Effector memory CD4-positive, alpha-beta T cell (primary cell): Measurements from ENCODE around the gene SGMS1.
"Not testable (repeated sequence)": the region's sequence is repeated elsewhere in the genome, so short reads cannot be mapped to it uniquely, and the experiment has no call there.

Source experiments
- DNase-seq, 3 donors: peaks; one replicate each; pipeline ENCODE4 v3.0.0-alpha.2; 2020
- H3K27ac ChIP-seq: 2 replicates; pipeline ENCODE4 v1.7.0; 2013; ENCODE audit warnings: mild to moderate bottlenecking, low read length, moderate library complexity; ENCODE audit not compliant: insufficient read depth, poor library complexity, severe bottlenecking
- H3K27me3 ChIP-seq: replicated peaks from 2 replicates; pipeline ENCODE4 v1.7.0; 2013; ENCODE audit warnings: mild to moderate bottlenecking, low read length; ENCODE audit not compliant: insufficient read depth, control insufficient read depth, poor library complexity, severe bottlenecking
- H3K36me3 ChIP-seq: 2 replicates; pipeline ENCODE4 v1.7.0; 2013; ENCODE audit warnings: mild to moderate bottlenecking, low read length, moderate library complexity; ENCODE audit not compliant: control insufficient read depth, insufficient read depth
- H3K4me1 ChIP-seq: 2 replicates; pipeline ENCODE4 v1.7.0; 2013; ENCODE audit warnings: low read length, mild to moderate bottlenecking; ENCODE audit not compliant: control insufficient read depth, insufficient read depth, poor library complexity, severe bottlenecking
- H3K4me3 ChIP-seq: 2 replicates; pipeline ENCODE4 v1.7.0; 2013; ENCODE audit warnings: low read length, low read depth, mild to moderate bottlenecking; ENCODE audit not compliant: insufficient read depth, poor library complexity, severe bottlenecking
- H3K9me3 ChIP-seq: 2 replicates; pipeline ENCODE4 v1.7.0; 2013; ENCODE audit warnings: mild to moderate bottlenecking, low read length, moderate library complexity; ENCODE audit not compliant: control insufficient read depth

The SGMS1 gene

GRCh38 chr10:50375745-50376144 lies 248.0 kb downstream of the SGMS1 start:
- Histone ChIP-seq H3K27ac (no peak overlapping the region), H3K4me1 (peaks cover 3% of the 10 kb centered on the region), H3K27me3 (no peaks in the 10 kb centered on the region), H3K4me3 (no peak overlapping the region), H3K36me3 (no peaks in the 10 kb centered on the region), H3K9me3 (no peaks in the 10 kb centered on the region)
- no peak for DNase-seq

- Histone ChIP-seq H3K9me3 (no peaks in the 10 kb centered on the region), H3K4me1 (peaks cover 3% of the 10 kb centered on the region), H3K27me3 (no peaks in the 10 kb centered on the region), H3K36me3 (no peaks in the 10 kb centered on the region), H3K27ac (no peak overlapping the region), H3K4me3 (no peak overlapping the region)
- no peak for DNase-seq
These were observed 248.7 kb downstream of the SGMS1 start for GRCh38 chr10:50375051-50375452.

GRCh38 chr10:50373821-50374501 lies 249.8 kb downstream of the SGMS1 start:
- Histone ChIP-seq H3K27ac (no peak overlapping the region), H3K36me3 (no peaks in the 10 kb centered on the region), H3K4me3 (no peak overlapping the region), H3K4me1 (peaks cover 3% of the 10 kb centered on the region), H3K27me3 (no peaks in the 10 kb centered on the region), H3K9me3 (no peaks in the 10 kb centered on the region)
- DNase-seq = no peak

- Histone ChIP-seq H3K4me1 (no peaks in the 10 kb centered on the region), H3K9me3 (no peaks in the 10 kb centered on the region), H3K4me3 (no peak overlapping the region), H3K36me3 (no peaks in the 10 kb centered on the region), H3K27me3 (no peaks in the 10 kb centered on the region), H3K27ac (no peak overlapping the region)
- no peak for DNase-seq
These were observed 253.8 kb downstream of the SGMS1 start for GRCh38 chr10:50369931-50370330.

GRCh38 chr10:50367732-50368131 lies 256.0 kb downstream of the SGMS1 start:
- H3K9me3 ChIP-seq = no peaks in the 10 kb centered on the region
- no peaks in the 10 kb centered on the region for H3K36me3 ChIP-seq
- no peaks in the 10 kb centered on the region for H3K27me3 ChIP-seq
- H3K27ac ChIP-seq = no peak overlapping the region
- no peak for DNase-seq
- no peak overlapping the region for H3K4me3 ChIP-seq
- H3K4me1 ChIP-seq = no peaks in the 10 kb centered on the region

GRCh38 chr10:50366421-50366820 lies 257.3 kb downstream of the SGMS1 start:
- H3K27me3 ChIP-seq, DNase-seq, H3K4me3 ChIP-seq, H3K4me1 ChIP-seq, H3K27ac ChIP-seq, H3K36me3 ChIP-seq, H3K9me3 ChIP-seq: not testable (repeated sequence)

- not testable (repeated sequence) for H3K36me3 ChIP-seq, H3K27ac ChIP-seq, H3K27me3 ChIP-seq, DNase-seq, H3K9me3 ChIP-seq, H3K4me1 ChIP-seq, H3K4me3 ChIP-seq
These were observed 259.0 kb downstream of the SGMS1 start for GRCh38 chr10:50364730-50365129.

- no peaks in the 10 kb centered on the region for H3K36me3 ChIP-seq
- no peaks in the 10 kb centered on the region for H3K27me3 ChIP-seq
- DNase-seq = no peak
- H3K9me3 ChIP-seq = no peaks in the 10 kb centered on the region
- peaks cover 2% of the 10 kb centered on the region for H3K4me1 ChIP-seq
- H3K27ac ChIP-seq = no peak overlapping the region
- no peak overlapping the region for H3K4me3 ChIP-seq
These were observed 261.1 kb downstream of the SGMS1 start for GRCh38 chr10:50362547-50363125.

- Histone ChIP-seq H3K4me1 (peaks cover 2% of the 10 kb centered on the region), H3K27ac (no peak overlapping the region), H3K4me3 (no peak overlapping the region), H3K9me3 (no peaks in the 10 kb centered on the region), H3K27me3 (no peaks in the 10 kb centered on the region), H3K36me3 (no peaks in the 10 kb centered on the region)
- DNase-seq = no peak
These were observed 261.8 kb downstream of the SGMS1 start for GRCh38 chr10:50361946-50362345.

GRCh38 chr10:50360077-50360850 lies 263.5 kb downstream of the SGMS1 start:
- Histone ChIP-seq H3K27me3 (no peaks in the 10 kb centered on the region), H3K9me3 (no peaks in the 10 kb centered on the region), H3K4me3 (no peak overlapping the region), H3K4me1 (peaks cover 2% of the 10 kb centered on the region), H3K36me3 (no peaks in the 10 kb centered on the region), H3K27ac (no peak overlapping the region)
- DNase-seq = no peak
